IPS DF 6.9 (cell line): Measurements from ENCODE around the gene TMEM204.
A peak's percentile ranks its signal among the peaks of the same experiment; 100 is the strongest.

Experiments used
- DNase-seq: peaks from one replicate; pipeline ENCODE4 v3.0.0-alpha.2; 2013; ENCODE audit warnings: low read depth, low spot score
- H3K27ac ChIP-seq: one replicate; pipeline ENCODE4 v1.5.1; 2013; ENCODE audit warnings: low read length, control low read depth
- H3K27me3 ChIP-seq: 2 replicates; pipeline ENCODE4 v1.6.1; 2013; ENCODE audit warnings: mild to moderate bottlenecking, low read length; ENCODE audit not compliant: control insufficient read depth, insufficient read depth
- H3K36me3 ChIP-seq: 2 replicates; pipeline ENCODE4 v1.6.1; 2013; ENCODE audit warnings: low read length; ENCODE audit not compliant: control insufficient read depth, insufficient read depth
- H3K4me1 ChIP-seq: 2 replicates; pipeline ENCODE4 v1.6.1; 2013; ENCODE audit warnings: low read length; ENCODE audit not compliant: control insufficient read depth, insufficient read depth
- H3K4me3 ChIP-seq: 2 replicates; pipeline ENCODE4 v1.5.1; 2013; ENCODE audit warnings: mild to moderate bottlenecking, low read length
- H3K9me3 ChIP-seq: 2 replicates; pipeline ENCODE4 v1.6.1; 2013; ENCODE audit warnings: low read length, inconsistent platforms; ENCODE audit not compliant: control insufficient read depth, insufficient read depth
- WGBS: extraction: QIAGEN DNeasy Blood & Tissue Kit; methylation state at CpG from one replicate; pipeline ENCODE4 v1.1.7; 2013; ENCODE audit warnings: mixed read lengths, missing lambda C conversion rate; ENCODE audit not compliant: insufficient read length, insufficient coverage; 5-methylcytosine and 5-hydroxymethylcytosine counted together

Gene TMEM204

GRCh38 chr16:1492923-1493745 is 40.3 kb upstream of the TMEM204 start, which contains the start of gene TELO2:
TSS of gene TELO2 (plus strand) at chr16:1493360. CDS start at chr16:1494282, 922 bp downstream.
- peak within 1 kb of the TSS; percentile 88 for H3K4me3 ChIP-seq
- H3K36me3 ChIP-seq: peaks cover 30% of the 10 kb centered on the region
- peak; percentile 47 for DNase-seq
- H3K27ac ChIP-seq: no peak within 1 kb of the TSS
- WGBS: no CpG with 5 or more reads among the region's 89 CpGs
- no peaks in the 10 kb centered on the region for H3K9me3 ChIP-seq
- H3K27me3 ChIP-seq: no peaks in the 10 kb centered on the region
- H3K4me1 ChIP-seq: no peaks in the 10 kb centered on the region

- no CpG with 5 or more reads among the region's 30 CpGs for WGBS
- DNase-seq: no peak
- H3K4me3 ChIP-seq: peak overlapping the region; percentile 88
These were observed 39.7 kb upstream of the TMEM204 start for GRCh38 chr16:1493746-1494094.

DNA sequence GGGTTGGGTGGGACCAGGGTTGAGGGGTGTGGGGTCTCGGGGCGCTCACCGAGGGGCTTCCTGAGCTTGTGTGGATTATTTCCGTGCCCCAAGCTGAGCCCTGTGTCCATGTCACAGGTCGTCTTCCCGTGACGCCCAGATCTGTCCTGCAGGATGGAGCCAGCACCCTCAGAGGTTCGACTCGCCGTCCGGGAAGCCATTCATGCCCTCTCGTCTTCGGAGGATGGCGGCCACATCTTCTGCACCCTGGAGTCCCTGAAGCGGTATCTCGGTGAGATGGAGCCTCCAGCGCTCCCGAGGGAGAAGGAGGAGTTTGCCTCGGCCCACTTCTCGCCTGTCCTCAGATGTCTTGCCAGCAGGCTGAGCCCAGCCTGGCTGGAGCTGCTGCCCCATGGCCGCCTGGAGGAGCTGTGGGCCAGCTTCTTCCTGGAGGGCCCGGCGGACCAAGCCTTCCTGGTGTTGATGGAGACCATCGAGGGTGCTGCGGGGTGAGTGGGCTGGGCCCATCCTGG is 39.3 kb upstream of the TMEM204 start:
- H3K9me3 ChIP-seq: no peaks in the 10 kb centered on the region
- no CpG with 5 or more reads among the region's 25 CpGs for WGBS

More at GRCh38 chr16:1493746-1494094, 39.7 kb upstream of the TMEM204 start:
- no peaks in the 10 kb centered on the region for H3K9me3 ChIP-seq
- H3K27me3 ChIP-seq: no peaks in the 10 kb centered on the region
- no peak overlapping the region for H3K27ac ChIP-seq
- no peaks in the 10 kb centered on the region for H3K4me1 ChIP-seq
- H3K36me3 ChIP-seq: peaks cover 30% of the 10 kb centered on the region

GRCh38 chr16:1494711-1495110 is 38.8 kb upstream of the TMEM204 start:
- H3K36me3 ChIP-seq: peaks cover 38% of the 10 kb centered on the region

More for the DNA sequence above, 39.3 kb upstream of the TMEM204 start:
- Histone ChIP-seq H3K27me3 (no peaks in the 10 kb centered on the region), H3K4me3 (peak overlapping the region; percentile 88; the same call in 1 of the 2 replicates), H3K27ac (no peak overlapping the region), H3K4me1 (no peaks in the 10 kb centered on the region), H3K36me3 (peaks cover 34% of the 10 kb centered on the region)
- DNase-seq: no peak

DNA sequence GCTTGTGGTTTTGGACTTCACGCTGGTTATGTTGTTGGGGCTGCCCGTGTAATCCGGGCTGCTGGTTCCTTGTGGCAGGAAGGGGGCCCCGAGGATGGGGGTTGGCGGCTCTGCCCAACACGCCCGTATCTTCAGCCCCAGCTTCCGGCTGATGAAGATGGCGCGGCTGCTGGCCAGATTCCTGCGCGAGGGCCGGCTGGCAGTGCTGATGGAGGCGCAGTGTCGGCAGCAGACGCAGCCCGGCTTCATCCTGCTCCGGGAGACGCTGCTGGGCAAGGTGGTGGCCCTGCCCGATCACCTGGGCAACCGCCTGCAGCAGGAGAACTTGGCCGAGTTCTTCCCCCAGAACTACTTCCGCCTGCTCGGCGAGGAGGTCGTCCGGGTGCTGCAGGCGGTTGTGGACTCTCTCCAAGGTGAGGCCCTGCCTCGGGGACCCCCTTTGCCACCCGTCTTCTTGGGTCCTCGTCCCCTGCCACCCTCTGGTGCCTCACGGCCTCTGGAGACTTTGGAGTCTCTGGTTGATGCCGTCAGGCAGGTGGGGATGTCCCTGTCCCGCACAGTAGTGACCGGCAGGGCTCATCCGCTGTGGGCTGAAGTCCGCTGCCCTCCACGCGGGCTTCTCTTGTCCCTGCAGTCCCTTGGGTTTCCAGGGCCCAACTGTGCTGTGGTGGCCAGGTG is 38.1 kb upstream of the TMEM204 start:
- Histone ChIP-seq H3K4me1 (no peaks in the 10 kb centered on the region), H3K36me3 (peaks cover 45% of the 10 kb centered on the region), H3K9me3 (no peaks in the 10 kb centered on the region), H3K27ac (no peak overlapping the region), H3K4me3 (no peak overlapping the region), H3K27me3 (no peaks in the 10 kb centered on the region)
- no CpG with 5 or more reads among the region's 39 CpGs for WGBS
- no peak for DNase-seq

More at GRCh38 chr16:1494711-1495110, 38.8 kb upstream of the TMEM204 start:
- no CpG with 5 or more reads among the region's 13 CpGs for WGBS
- H3K4me3 ChIP-seq: no peak overlapping the region
- no peak for DNase-seq
- no peaks in the 10 kb centered on the region for H3K27me3 ChIP-seq
- H3K9me3 ChIP-seq: no peaks in the 10 kb centered on the region
- no peak overlapping the region for H3K27ac ChIP-seq
- no peaks in the 10 kb centered on the region for H3K4me1 ChIP-seq

DNA sequence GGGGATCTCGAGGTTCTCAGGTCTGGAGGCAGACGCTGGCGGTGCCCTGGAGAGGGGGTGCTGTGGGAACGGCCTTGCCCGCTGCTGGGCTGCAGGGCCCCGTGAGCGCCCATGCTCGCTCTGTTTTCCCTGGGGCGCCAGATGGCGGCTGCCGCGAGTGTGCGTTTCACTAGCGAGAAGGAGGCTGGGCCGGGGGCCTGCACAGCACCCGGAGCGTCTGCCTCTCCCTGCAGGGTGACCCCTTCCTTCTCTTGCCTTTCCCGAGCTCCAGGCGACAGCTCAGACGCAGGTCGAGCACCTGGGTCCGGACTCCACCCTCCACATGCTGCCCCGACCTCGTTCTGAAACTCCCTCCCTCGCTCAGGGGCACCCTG is 37.6 kb upstream of the TMEM204 start:
- no peak overlapping the region for H3K4me3 ChIP-seq
- H3K27me3 ChIP-seq: no peaks in the 10 kb centered on the region
- no peak for DNase-seq
- WGBS: no CpG with 5 or more reads among the region's 25 CpGs
- H3K4me1 ChIP-seq: no peaks in the 10 kb centered on the region
- H3K36me3 ChIP-seq: peaks cover 50% of the 10 kb centered on the region
- no peak overlapping the region for H3K27ac ChIP-seq
- H3K9me3 ChIP-seq: no peaks in the 10 kb centered on the region

- no peaks in the 10 kb centered on the region for H3K4me1 ChIP-seq
- WGBS: no CpG with 5 or more reads among the region's 25 CpGs
- H3K36me3 ChIP-seq: peaks cover 56% of the 10 kb centered on the region
These were observed 37.0 kb upstream of the TMEM204 start for GRCh38 chr16:1496464-1496863.

GRCh38 chr16:1497014-1497598 is 36.4 kb upstream of the TMEM204 start:
- Histone ChIP-seq H3K4me3 (no peak overlapping the region; the same call in 1 of the 2 replicates), H3K4me1 (no peaks in the 10 kb centered on the region), H3K9me3 (no peaks in the 10 kb centered on the region), H3K36me3 (peaks cover 62% of the 10 kb centered on the region), H3K27me3 (no peaks in the 10 kb centered on the region), H3K27ac (no peak overlapping the region)
- no peak for DNase-seq
- WGBS: no CpG with 5 or more reads among the region's 21 CpGs

More at GRCh38 chr16:1496464-1496863, 37.0 kb upstream of the TMEM204 start:
- no peak for DNase-seq
- no peak overlapping the region for H3K27ac ChIP-seq
- no peak overlapping the region for H3K4me3 ChIP-seq
- H3K27me3 ChIP-seq: no peaks in the 10 kb centered on the region
- no peaks in the 10 kb centered on the region for H3K9me3 ChIP-seq

- peaks cover 76% of the 10 kb centered on the region for H3K36me3 ChIP-seq
- H3K4me1 ChIP-seq: no peaks in the 10 kb centered on the region
- no peak overlapping the region for H3K4me3 ChIP-seq
- H3K9me3 ChIP-seq: no peaks in the 10 kb centered on the region
- no peak for DNase-seq
- no CpG with 5 or more reads among the region's 35 CpGs for WGBS
- H3K27ac ChIP-seq: no peak overlapping the region
- H3K27me3 ChIP-seq: no peaks in the 10 kb centered on the region
These were observed 34.4 kb upstream of the TMEM204 start for GRCh38 chr16:1498899-1499676.
